NCI-H2029 treated with DMSO at 0.1 percent for 48 hours (cell line): ENCODE measurements around the gene SYT6.

Experiments used
- DNase-seq: peaks from one replicate; lab custom pipeline; 2025; lab: John Stamatoyannopoulos, UW

SYT6 gene

GRCh38 chr1:114092186-114093062 is 61.2 kb downstream of the SYT6 start:
- no peak for DNase-seq

GRCh38 chr1:114091711-114092110 is 62.0 kb downstream of the SYT6 start:
- DNase-seq, result no peak

GRCh38 chr1:114090738-114091505 is 62.7 kb downstream of the SYT6 start:
- DNase-seq, result no peak

- DNase-seq, result no peak
Observed at GRCh38 chr1:114089502-114090138, 64.0 kb downstream of the SYT6 start.

GRCh38 chr1:114088392-114089299 is 65.0 kb downstream of the SYT6 start:
- no peak for DNase-seq

- no peak for DNase-seq
Observed at GRCh38 chr1:114087495-114087894, 66.2 kb downstream of the SYT6 start.

GRCh38 chr1:114086601-114087368 is 66.9 kb downstream of the SYT6 start:
- no peak for DNase-seq

- no peak for DNase-seq
Observed at GRCh38 chr1:114082867-114083585, 70.6 kb downstream of the SYT6 start.

GRCh38 chr1:114082304-114082630 is 71.4 kb downstream of the SYT6 start:
- DNase-seq, result no peak

GRCh38 chr1:114081437-114082303 is 72.0 kb downstream of the SYT6 start:
- DNase-seq, result no peak

- no peak for DNase-seq
Observed at GRCh38 chr1:114080511-114081436, 72.9 kb downstream of the SYT6 start.

- DNase-seq, result no peak
Observed at GRCh38 chr1:114079596-114080190, 74.0 kb downstream of the SYT6 start.

- DNase-seq, result no peak
Observed at GRCh38 chr1:114078116-114078515, 75.6 kb downstream of the SYT6 start.

GRCh38 chr1:114077188-114077587 is 76.5 kb downstream of the SYT6 start:
- no peak for DNase-seq

- no peak for DNase-seq
Observed at GRCh38 chr1:114076308-114076707, 77.4 kb downstream of the SYT6 start.

GRCh38 chr1:114075546-114076242 is 78.0 kb downstream of the SYT6 start:
- DNase-seq, result no peak

GRCh38 chr1:114075105-114075504 is 78.6 kb downstream of the SYT6 start:
- peak; percentile 24 for DNase-seq
